ENCODE results near the gene HBB.
"Not testable (repeated sequence)": the region's sequence is repeated elsewhere in the genome, so short reads cannot be mapped to it uniquely, and the experiment has no call there.

The HBB gene

DNA sequence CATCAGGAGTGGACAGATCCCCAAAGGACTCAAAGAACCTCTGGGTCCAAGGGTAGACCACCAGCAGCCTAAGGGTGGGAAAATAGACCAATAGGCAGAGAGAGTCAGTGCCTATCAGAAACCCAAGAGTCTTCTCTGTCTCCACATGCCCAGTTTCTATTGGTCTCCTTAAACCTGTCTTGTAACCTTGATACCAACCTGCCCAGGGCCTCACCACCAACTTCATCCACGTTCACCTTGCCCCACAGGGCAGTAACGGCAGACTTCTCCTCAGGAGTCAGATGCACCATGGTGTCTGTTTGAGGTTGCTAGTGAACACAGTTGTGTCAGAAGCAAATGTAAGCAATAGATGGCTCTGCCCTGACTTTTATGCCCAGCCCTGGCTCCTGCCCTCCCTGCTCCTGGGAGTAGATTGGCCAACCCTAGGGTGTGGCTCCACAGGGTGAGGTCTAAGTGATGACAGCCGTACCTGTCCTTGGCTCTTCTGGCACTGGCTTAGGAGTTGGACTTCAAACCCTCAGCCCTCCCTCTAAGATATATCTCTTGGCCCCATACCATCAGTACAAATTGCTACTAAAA lies at the start of gene HBB:
TSS of gene HBB (minus strand) at position 340 of the 579 bp plus-strand sequence. CDS start at position 290, 50 bp downstream.
- no peak for DNase-seq

DNA sequence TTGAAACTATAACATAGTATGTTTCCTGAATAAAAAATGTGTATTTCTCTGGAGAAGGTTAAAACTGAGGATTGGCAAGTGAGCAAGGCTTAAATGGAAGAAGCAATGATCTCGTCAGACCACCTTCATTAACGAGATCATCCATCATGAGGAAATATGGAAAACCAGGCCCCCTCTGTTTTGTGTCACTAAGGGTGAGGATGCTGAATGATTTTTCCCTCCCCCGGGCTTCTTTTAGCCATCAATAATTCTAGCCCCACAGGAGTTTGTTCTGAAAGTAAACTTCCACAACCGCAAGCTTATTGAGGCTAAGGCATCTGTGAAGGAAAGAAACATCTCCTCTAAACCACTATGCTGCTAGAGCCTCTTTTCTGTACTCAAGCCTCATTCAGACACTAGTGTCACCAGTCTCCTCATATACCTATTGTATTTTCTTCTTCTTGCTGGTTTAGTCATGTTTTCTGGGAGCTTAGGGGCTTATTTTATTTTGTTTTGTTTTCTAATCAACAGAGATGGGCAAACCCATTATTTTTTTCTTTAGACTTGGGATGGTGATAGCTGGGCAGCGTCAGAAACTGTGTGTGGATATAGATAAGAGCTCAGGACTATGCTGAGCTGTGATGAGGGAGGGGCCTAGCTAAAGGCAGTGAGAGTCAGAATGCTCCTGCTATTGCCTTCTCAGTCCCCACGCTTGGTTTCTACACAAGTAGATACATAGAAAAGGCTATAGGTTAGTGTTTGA lies 48.7 kb upstream of the HBB start:
- no peak for DNase-seq

DNA sequence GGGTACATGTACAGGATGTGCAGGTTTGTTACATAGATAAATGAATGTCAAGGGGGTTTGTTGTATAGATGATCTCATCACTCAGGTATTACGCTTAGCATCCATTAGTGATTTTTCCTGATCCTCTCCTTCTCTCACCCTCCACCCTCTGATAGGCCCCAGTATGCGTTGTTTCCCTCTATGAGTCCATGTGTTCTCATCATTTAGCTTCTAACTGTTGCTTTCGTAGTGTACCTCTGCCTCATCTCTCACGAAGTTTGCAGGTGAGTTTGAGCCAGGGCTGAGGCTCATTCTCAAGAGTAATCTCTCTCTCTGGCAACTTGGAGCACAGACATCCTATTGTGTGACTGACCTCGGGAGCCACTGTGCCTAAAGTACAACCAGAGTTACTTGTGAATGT lies 47.5 kb upstream of the HBB start:
- DNase-seq: no peak

DNA sequence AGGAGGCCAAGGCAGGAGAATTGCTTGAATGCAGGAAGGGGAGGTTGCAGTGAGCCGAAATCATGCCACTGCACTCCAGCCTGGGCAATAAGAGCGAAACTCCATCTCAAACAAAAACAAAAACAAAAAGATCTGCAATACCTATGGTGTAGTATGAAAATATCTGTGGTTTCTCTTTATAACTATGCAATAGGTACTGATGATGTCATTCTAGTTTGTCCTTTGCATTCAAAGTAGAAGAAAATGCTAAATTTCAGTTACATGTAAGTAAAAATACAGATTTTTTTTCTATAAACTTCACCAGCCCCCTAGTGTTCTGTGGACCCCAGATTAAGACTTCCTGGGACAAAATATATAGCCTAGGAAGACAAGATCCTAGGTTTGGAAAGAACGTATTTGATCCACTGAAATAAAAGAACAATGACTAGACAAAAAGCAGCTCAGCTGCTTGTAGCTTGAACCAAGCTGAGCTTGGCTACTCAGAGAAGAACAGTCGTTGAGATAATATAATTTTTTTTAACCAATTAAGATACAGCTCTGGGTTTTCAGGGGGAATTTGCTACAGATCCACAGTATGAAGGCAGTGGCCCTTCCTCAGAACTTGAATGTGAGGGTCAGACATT lies 45.6 kb upstream of the HBB start:
- no peak for DNase-seq

DNA sequence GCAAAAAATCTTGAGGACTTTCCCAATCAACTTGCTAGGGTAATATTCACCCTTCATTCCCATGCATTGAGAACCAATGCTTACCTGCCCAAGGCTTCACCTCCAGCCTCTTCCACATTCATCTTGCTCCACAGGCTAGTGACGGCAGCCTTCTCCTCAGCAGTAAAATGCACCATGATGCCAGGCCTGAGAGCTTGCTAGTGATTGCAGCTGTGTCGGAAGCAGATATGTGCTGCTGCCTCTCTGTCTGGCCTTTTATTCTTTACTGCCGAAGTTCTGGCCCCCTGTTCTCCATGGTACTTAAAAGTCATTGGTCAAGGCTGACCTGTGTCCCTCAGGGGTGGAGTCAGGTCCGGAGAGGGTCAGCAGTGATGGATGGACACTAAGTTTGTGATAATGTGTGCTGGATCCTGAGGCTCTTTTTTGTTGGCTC lies 42.9 kb upstream of the HBB start, which contains the start of gene HBE1:
TSS of gene HBE1 (minus strand) at position 231 of the 433 bp plus-strand sequence. CDS start at position 176, 55 bp downstream.
- no peak for DNase-seq

DNA sequence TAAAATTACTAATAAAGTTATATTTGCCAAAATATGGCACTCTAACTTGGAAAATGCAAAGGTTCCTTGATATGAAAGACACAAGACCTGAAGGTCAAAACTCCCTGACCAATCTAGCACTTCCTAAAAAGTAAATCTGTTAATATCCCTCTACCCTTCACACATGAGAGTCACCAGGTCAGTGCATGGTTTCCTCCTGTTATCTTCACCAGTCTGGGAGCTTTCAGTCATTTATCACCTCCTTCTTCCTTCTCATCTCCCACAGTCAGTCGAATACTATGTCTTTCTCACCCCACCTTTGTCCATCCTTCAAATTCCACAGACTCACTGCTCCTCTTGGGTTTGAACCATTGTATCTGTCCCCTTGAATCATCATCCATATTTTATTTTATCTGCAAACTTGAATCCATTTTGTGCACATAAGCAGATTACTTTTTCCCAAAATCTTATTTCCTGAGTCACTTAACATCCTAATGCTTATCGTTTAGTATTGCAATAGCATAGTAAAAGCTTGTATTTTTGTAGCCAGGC lies 40.2 kb upstream of the HBB start:
- DNase-seq: no peak

DNA sequence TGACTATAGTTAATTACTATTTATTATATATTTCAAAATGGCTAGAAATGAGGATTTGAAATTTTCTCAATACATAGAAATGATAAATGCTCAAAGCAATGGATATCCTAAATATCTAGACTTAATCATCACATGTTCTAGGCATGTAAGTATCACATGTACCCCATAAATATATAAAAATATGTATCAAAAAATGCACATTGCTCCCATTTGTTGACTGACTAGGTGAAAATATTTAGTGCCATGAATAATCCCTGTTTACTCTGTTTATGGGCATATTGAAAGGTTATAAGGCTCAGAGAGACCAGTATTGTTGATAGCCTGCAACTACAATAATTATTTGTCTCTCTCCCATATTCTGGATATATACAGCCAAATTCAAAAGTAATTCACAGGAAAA lies 39.7 kb upstream of the HBB start:
- no peak for DNase-seq

DNA sequence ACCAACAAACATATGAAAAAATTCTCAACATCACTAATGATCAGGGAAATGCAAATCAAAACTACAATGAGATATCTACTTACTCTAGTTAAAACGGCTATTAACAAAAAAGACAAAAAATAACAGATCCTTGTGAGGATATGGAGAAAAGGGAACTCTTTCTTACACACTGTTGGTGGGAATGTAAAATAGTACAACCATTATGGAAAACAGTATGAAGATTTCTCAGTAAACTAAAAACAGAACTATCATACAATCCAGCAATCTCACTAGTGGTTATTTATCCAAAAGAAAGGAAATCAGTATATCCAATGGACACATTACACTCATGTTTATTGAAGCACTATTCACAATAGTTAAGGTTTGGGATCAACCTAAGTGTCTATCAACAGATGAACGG lies 39.0 kb upstream of the HBB start:
- no peak for DNase-seq

DNA sequence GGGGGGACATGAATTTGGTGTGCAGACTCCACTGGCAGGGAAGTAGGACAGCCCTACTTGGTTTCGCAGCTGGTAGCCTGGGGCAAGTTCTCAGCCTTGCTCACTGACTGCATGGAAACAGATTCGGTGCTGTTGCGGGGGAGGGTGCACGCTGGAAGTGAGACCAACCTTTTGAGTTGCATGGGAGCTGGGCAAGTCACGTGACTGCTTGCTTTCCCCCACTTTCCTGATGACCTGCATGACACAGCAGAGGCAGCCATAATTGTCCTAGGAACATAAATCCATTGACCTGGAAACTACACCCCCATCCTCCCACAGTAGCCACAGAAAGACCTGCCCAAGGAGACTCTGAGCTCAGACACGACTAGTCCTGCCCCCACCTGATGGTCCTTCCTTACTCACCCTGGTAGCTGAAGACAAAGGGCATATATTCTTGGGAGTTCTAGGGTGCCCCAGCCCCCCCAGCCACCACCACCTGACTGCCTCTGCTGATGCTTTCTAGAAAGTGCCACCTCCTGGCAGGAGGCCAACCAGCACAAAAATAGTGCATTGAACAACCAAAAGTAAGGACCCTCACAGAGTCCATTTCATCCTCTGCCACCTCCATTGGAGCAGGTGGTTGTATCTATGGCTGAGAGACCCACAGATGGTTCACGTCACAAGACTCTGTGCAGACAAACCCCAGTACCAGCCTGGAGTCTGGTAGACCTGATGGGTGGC lies 31.8 kb upstream of the HBB start:
- DNase-seq: no peak

DNA sequence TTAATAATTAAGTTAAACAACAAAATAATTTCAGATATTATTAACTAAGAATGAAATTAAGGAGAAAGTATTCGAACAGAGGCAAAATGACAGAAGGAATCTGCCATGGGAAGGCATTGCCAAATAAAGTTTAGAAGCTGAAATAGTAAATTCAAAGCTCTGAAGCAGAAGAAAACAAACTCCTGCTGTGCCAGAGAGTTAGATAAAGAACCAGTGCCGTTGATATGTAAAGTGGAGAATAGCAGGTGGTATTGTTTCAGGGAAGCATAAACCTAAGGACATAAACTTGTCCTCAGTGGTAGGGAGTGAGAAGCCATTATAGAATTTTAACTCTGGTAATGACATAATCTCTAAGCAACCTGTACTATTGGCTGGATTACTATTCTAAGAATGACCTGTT lies 30.4 kb upstream of the HBB start:
- DNase-seq: no peak

DNA sequence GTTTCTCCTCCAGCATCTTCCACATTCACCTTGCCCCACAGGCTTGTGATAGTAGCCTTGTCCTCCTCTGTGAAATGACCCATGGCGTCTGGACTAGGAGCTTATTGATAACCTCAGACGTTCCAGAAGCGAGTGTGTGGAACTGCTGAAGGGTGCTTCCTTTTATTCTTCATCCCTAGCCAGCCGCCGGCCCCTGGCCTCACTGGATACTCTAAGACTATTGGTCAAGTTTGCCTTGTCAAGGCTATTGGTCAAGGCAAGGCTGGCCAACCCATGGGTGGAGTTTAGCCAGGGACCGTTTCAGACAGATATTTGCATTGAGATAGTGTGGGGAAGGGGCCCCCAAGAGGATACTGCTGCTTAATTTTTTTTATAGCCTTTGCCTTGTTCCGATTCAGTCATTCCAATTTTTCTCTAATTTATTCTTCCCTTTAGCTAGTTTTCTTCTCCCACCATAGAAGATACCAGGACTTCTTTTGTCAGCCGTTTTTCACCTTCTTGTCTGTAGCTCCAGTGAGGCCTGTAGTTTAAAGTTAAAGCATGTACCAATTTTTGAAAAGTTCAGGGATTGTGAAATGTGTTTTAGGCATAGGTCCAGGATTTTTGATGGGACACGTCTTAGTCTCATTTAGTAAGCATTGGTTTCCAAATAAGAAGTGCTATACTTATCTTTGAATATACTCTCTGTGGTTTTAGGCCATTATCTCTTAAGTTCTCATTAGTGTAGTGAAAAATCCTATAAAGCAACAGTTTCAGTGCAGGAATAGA lies 28.0 kb upstream of the HBB start, which contains the start of gene HBG2:
TSS of gene HBG2 (minus strand) at position 136 of the 768 bp plus-strand sequence. CDS start at position 83, 53 bp downstream.
- DNase-seq: not testable (repeated sequence)

DNA sequence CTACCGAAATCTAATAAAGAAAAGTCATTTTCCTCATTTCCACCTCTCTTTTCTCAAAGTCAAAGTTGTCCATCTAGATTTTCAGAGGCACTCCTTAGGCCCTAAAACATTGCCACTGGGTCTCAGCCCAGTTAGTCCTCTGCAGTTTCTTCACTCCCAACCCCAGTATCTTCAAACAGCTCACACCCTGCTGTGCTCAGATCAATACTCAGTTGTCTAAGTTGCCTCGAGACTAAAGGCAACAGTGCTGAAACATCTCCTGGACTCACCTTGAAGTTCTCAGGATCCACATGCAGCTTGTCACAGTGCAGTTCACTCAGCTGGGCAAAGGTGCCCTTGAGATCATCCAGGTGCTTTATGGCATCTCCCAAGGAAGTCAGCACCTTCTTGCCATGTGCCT lies 27.2 kb upstream of the HBB start:
- not testable (repeated sequence) for DNase-seq

DNA sequence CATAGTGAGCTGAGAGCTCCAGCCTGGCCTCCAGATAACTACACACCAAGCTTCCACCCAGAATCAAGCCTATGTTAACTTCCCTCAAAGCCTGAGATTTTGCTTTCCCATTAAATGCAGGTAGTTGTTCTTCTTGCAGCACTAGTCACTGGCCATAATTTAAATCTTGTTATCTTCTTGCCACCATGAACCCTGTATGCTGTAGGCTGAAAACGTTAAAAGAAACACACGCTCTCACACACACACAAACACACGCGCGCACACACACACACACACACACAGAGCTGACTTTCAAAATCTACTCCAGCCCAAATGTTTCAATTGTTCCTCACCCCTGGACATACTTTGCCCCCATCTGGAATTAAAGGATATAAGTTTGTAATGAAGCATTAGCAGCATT lies 26.6 kb upstream of the HBB start:
- DNase-seq: not testable (repeated sequence)

DNA sequence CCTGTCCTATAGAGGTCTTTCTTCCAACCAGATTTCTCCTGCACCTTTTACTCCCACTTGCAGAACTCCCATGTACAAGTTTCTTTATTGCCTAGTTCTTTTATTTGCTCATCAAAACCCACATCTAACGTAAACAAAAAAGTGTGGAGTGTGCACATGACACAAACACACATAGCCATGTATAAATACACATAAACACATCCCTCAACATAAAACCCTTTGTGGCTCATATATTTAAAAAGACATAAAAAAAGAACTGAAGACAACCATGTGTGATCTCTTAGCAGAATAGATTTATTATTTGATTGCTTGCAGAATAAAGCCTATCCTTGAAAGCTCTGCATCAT lies 26.0 kb upstream of the HBB start:
- DNase-seq: no peak

DNA sequence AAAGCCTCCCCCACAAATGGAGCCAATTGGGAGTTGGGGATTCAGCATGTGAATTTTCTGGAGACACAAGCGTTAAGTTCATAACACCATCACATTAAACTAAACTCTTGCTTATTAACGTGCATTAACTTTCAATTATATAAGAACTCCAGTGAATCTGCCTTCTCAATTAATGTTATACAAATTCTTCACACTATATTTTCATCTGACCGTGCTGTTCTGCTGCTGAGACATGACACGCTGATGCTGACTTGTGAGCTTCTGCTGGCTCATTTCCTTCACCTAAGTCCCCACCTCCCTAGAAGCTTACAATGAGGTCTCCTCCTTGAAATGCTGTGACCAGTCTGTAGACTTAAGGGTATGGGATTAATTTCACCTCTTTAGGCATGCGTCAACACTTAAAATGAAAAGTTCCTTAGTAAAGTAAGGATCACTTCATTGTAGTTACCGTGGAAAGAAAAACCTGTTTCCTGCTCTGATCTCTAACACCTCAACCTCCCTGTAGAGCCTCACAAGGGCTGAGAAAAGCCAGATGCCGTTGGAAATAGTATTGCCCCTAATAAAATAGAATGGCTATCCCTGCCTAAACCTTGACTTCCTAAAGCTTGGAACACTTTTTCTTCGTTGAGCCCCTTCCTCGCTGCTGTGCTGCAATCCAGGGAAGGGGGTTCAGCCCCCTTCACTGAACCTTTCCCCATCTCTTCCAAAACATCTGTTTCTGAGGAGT lies 25.5 kb upstream of the HBB start:
- DNase-seq: no peak

DNA sequence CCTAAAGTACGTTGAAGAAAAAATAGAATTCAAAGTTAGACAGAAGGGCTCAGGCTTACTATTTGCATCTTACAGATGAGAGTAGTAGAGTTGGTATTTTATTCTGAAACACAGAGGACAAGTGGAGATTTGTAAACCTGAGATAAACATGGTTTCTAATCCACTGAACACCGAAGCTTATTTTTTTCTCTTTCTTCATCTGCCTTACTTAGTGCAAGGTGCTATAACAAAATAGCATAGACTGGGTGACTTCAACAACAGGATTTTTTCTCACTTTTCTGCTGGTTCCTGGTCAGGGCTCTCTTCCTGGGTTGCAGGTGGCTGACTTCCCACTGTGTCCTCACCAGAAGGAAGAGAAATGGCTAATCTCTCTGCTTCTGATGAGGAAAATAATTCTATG lies 24.9 kb upstream of the HBB start:
- no peak for DNase-seq

DNA sequence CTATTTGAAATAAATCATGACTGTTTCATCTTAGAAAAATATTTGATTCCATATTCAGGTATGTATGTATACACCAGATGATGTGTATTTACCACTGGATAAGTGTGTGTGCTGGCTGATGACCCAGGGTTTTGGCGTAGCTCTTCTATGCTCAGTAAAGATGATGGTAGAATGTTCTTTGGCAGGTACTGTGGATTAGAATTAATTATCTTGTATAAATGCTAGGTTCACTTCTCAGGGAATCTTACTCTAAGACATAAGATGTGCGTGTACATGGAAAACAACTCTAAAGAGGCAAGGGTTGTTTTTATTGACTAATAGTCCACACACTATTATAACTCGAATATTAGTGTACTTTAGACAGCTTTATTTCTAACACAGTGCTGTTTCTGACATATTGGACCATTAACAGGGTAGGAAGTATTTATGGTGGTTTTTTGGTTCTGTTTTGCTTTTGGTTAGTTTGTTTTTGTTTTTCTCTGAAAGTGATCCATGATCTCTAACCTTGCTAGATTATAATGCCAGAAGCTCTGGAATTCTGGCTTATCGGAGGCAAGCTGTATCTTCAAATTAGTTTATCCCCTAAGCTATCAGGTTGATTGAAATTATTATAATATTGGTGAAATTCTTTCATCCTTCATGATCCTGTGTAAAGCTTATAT lies 23.8 kb upstream of the HBB start:
- no peak for DNase-seq

DNA sequence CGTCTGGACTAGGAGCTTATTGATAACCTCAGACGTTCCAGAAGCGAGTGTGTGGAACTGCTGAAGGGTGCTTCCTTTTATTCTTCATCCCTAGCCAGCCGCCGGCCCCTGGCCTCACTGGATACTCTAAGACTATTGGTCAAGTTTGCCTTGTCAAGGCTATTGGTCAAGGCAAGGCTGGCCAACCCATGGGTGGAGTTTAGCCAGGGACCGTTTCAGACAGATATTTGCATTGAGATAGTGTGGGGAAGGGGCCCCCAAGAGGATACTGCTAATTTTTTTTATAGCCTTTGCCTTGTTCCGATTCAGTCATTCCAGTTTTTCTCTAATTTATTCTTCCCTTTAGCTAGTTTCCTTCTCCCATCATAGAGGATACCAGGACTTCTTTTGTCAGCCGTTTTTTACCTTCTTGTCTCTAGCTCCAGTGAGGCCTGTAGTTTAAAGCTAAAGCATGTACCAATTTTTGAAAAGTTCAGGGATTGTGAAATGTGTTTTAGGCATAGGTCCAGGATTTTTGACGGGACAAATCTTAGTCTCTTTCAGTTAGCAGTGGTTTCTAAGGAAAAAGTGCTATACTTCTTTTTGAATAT lies 23.0 kb upstream of the HBB start, which contains the start of gene HBG1:
TSS of gene HBG1 (minus strand) at position 51 of the 590 bp plus-strand sequence. CDS start 53 bp downstream, outside the sequence.
- not testable (repeated sequence) for DNase-seq

DNA sequence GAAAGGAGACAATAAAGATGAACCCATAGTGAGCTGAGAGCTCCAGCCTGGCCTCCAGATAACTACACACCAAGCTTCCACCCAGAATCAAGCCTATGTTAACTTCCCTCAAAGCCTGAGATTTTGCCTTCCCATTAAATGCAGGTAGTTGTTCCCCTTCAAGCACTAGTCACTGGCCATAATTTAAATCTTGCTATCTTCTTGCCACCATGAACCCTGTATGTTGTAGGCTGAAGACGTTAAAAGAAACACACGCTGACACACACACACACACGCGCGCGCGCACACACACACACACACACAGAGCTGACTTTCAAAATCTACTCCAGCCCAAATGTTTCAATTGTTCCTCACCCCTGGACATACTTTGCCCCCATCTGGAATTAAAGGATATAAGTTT lies 21.6 kb upstream of the HBB start:
- DNase-seq: not testable (repeated sequence)

DNA sequence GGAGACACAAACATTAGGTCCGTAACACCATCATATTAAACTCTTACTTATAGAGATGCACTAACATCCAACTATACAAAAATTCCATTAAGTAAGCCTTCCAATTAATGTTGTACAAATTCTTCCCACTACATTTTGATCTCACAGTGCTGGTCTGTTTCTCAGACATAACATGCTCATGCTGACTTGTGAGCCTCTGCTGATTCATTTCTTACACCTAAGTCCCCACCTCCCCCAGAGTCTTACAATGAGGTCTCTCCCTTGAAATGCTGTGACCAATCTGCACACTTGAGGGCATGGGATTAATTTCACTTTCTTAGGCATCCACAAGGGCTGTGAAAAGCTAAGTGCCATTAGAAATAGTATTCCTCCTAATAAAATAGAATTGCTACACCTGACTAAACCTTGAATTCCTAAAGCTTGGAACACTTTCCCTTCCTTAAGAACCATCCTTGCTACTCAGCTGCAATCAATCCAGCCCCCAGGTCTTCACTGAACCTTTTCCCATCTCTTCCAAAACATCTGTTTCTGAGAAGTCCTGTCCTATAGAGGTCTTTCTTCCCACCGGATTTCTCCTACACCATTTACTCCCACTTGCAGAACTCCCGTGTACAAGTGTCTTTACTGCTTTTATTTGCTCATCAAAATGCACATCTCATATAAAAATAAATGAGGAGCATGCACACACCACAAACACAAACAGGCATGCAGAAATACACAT lies 20.8 kb upstream of the HBB start:
- DNase-seq: no peak
